Glutamatergic neuron (in vitro differentiated cells): ENCODE results near the gene CD59. TPM values are rescaled to one million over a fixed set of nuclear protein-coding genes. Genes with fewer than 3 reads are reported as not detected.

Experiments used
- DNase-seq: peaks from one replicate; pipeline ENCODE4 v3.0.0; 2022
- H3K27ac Mint-ChIP-seq: one replicate; pipeline ENCODE4 v1.8.0; 2020; ENCODE audit warnings: mild to moderate bottlenecking, mixed read lengths, inconsistent platforms; ENCODE audit not compliant: unreplicated experiment
- H3K27me3 Mint-ChIP-seq: one replicate; pipeline ENCODE4 v1.8.0; 2020; ENCODE audit warnings: mild to moderate bottlenecking, moderate library complexity, mixed read lengths, inconsistent platforms; ENCODE audit not compliant: unreplicated experiment
- H3K36me3 Mint-ChIP-seq: one replicate; pipeline ENCODE4 v1.8.0; 2020; ENCODE audit warnings: mild to moderate bottlenecking, mixed read lengths, inconsistent platforms; ENCODE audit not compliant: unreplicated experiment
- H3K4me1 Mint-ChIP-seq: one replicate; pipeline ENCODE4 v1.8.0; 2020; ENCODE audit warnings: mild to moderate bottlenecking, low read depth, mixed read lengths, inconsistent platforms; ENCODE audit not compliant: unreplicated experiment
- H3K4me3 Mint-ChIP-seq: one replicate; pipeline ENCODE4 v1.8.0; 2020; ENCODE audit warnings: mild to moderate bottlenecking, mixed read lengths, inconsistent platforms; ENCODE audit not compliant: unreplicated experiment
- H3K9me3 Mint-ChIP-seq: one replicate; pipeline ENCODE4 v1.8.0; 2020; ENCODE audit warnings: mild to moderate bottlenecking, moderate library complexity, mixed read lengths, inconsistent platforms; ENCODE audit not compliant: unreplicated experiment
- total RNA-seq: library from RNA; stranded (reverse); fragmentation: NEBNext Ultra II Directional; extraction: Animal tissue kit (Norgen Biotek cat#: 25700); gene quantifications from one replicate; pipeline ENCODE4 v1.2.1, GENCODE V29; 2021; ENCODE audit not compliant: unreplicated experiment
- TF ChIP-seq, protein P1 (sequence below): fragments of 200-600 bp; sonication (generic); IDR thresholded peaks from one replicate; pipeline ENCODE4 v1.5.0; 2021; ENCODE audit not compliant: partially characterized antibody, unreplicated experiment

Gene CD59
- total RNA-seq, 1 donor from 2014 or later: 105 TPM

DNA sequence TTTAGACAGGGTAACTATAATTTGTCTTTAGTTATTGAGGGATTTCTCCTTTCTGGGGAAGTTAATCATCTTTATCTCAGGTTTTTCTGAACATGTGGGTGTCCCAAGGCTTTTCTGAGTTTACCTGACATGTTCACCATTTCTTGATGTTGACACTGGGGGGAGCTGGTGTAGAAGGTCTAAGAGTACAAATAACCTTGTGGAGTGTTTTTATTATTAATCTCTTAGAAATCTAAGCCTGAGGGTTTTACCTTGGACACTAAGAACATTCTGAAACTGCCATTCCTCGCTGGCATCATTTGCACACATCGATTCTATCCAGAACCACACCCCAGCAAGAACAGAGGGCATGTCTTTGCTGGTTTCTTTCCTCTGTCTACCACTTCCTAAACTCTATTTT lies 20.0 kb downstream of the CD59 start:
- no peaks in the 10 kb centered on the region for H3K27me3 Mint-ChIP-seq
- H3K36me3 Mint-ChIP-seq: peaks cover 6% of the 10 kb centered on the region
- peaks cover 20% of the 10 kb centered on the region for H3K4me1 Mint-ChIP-seq
- DNase-seq: no peak
- peaks cover 4% of the 10 kb centered on the region for H3K9me3 Mint-ChIP-seq
- TF ChIP-seq, protein P1, sequence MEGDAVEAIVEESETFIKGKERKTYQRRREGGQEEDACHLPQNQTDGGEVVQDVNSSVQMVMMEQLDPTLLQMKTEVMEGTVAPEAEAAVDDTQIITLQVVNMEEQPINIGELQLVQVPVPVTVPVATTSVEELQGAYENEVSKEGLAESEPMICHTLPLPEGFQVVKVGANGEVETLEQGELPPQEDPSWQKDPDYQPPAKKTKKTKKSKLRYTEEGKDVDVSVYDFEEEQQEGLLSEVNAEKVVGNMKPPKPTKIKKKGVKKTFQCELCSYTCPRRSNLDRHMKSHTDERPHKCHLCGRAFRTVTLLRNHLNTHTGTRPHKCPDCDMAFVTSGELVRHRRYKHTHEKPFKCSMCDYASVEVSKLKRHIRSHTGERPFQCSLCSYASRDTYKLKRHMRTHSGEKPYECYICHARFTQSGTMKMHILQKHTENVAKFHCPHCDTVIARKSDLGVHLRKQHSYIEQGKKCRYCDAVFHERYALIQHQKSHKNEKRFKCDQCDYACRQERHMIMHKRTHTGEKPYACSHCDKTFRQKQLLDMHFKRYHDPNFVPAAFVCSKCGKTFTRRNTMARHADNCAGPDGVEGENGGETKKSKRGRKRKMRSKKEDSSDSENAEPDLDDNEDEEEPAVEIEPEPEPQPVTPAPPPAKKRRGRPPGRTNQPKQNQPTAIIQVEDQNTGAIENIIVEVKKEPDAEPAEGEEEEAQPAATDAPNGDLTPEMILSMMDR: peak; percentile 13
- H3K27ac Mint-ChIP-seq: no peak overlapping the region
- no peak overlapping the region for H3K4me3 Mint-ChIP-seq

DNA sequence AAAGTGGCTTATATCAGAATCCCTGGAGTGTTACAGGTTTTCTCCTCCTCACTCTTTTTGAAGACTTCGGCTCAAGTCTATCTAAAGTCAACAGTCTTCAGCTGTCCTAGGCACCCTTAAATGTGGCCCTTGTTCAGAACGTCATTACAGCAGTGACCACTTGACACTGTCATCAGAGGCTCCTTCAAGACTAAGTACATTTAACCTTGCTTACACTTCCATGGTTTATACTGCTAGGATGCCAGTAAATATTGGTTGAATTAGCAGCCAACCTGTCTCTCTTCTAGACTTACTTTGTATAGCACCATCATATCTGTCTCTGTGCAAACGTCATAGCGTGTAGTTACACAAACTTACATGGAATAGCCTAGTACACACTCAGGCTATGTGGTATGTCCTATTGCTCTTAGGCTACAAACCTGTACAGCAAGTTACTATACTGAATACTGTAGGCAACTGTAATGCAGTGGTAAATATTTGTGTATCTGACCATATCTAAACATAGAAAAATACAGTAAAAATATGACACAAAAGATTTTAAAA lies 22.3 kb downstream of the CD59 start:
- TF ChIP-seq, protein P1: no peak
- DNase-seq: no peak
- H3K4me1 Mint-ChIP-seq: peaks cover 7% of the 10 kb centered on the region
- H3K27me3 Mint-ChIP-seq: no peaks in the 10 kb centered on the region
- H3K9me3 Mint-ChIP-seq: peaks cover 2% of the 10 kb centered on the region
- no peak overlapping the region for H3K27ac Mint-ChIP-seq
- H3K36me3 Mint-ChIP-seq: peaks cover 4% of the 10 kb centered on the region
- H3K4me3 Mint-ChIP-seq: no peak overlapping the region

DNA sequence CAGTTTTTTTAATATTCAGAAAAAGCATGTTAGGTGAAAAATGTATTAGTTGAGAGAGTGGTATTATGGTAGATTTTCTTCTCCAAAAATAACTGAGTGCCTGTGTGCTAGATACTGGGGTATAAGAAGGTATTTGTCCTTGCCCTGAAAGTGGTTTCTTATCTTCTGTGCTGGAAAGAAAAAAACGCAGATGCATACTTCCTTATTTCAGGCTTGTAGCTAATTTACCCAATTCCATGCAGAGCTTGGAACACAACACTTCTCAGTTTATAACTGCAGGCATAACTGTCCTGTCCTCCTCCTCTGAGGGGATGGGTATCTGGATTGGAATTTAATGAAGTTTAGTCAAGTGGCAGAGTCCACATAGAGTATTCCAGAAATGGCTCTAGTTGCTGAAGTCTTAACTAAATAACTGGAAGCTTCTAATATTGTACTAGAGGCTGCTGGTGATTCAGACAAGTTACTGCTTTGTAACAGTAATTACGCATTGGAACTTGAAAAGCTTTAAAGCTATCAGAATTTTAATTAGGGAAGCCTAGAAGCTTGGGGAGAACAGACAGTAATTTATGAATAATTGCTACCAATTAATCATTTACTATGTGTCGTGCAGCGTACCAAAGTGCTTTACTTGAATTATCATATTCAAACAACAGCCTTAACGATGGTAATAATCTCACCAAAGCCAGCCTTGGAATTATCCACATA lies 22.9 kb downstream of the CD59 start:
- peaks cover 2% of the 10 kb centered on the region for H3K4me1 Mint-ChIP-seq
- H3K36me3 Mint-ChIP-seq: peaks cover 9% of the 10 kb centered on the region
- no peak for DNase-seq
- TF ChIP-seq, protein P1: no peak
- H3K27me3 Mint-ChIP-seq: no peaks in the 10 kb centered on the region
- H3K4me3 Mint-ChIP-seq: no peak overlapping the region
- H3K27ac Mint-ChIP-seq: no peak overlapping the region
- H3K9me3 Mint-ChIP-seq: no peaks in the 10 kb centered on the region

DNA sequence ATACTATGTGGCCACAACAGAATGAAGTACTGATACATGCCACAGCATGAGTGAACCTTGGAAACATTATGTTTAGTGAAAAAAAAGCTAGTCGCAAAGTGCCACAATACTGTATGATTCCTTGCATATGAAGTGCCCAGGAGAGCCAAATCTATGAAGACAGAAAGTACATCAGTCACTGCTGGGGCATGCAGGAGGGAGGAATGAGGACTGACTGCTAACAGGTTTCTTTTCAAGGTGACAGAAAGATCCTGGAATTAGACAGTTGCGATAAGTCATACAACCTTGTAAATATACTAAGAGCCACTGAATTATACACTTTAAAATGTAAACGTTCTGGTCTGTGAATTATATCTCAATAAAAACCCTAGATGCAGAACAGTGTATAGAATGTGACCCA lies 23.8 kb downstream of the CD59 start:
- TF ChIP-seq, protein P1: no peak
- Mint-ChIP-seq H3K4me1 (peaks cover 1% of the 10 kb centered on the region), H3K4me3 (no peak overlapping the region)

DNA sequence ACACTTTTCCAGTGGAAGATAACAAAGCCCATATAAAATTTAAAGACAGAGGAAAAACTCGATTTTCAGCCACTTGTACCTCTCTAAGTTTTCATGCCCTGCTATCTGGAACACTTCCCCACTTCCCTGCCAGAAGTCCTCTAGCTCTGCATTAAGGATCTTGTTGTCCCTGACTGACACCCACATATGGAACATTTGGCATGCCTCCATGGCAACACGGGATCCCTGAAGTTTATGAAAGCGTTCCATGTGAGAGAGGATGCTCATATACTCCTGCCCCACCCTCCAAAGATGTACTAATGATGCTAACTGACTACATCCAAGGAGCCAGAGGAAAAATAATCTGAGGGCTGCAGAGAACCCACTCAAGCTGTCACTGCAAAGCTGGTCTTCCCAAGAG lies 26.8 kb downstream of the CD59 start:
- Mint-ChIP-seq H3K4me3 (no peak overlapping the region), H3K9me3 (peaks cover 1% of the 10 kb centered on the region), H3K27me3 (no peaks in the 10 kb centered on the region), H3K4me1 (peaks cover 8% of the 10 kb centered on the region), H3K36me3 (peaks cover 9% of the 10 kb centered on the region), H3K27ac (no peak overlapping the region)
- DNase-seq: no peak
- TF ChIP-seq, protein P1: no peak

More for the DNA sequence above, 23.8 kb downstream of the CD59 start:
- DNase-seq: no peak
- Mint-ChIP-seq H3K27me3 (no peaks in the 10 kb centered on the region), H3K9me3 (no peaks in the 10 kb centered on the region), H3K36me3 (peaks cover 9% of the 10 kb centered on the region), H3K27ac (no peak overlapping the region)
